Stimulated activated CD4-positive, alpha-beta T cell treated with anti-CD3 and anti-CD28 coated beads, TNF-alpha, amount 100 ng/mL, for 1 hour (primary cell): Measurements from ENCODE around the gene C17orf58.
"Not testable (repeated sequence)": the region's sequence is repeated elsewhere in the genome, so short reads cannot be mapped to it uniquely, and the experiment has no call there.

ENCODE experiments used
- DNase-seq, 3 donors: peaks; one replicate each; pipeline ENCODE4 v3.0.0-alpha.2; 2020; ENCODE audit warnings: low read depth in 3 of 3, low spot score in 1 of 3

Gene C17orf58

DNA sequence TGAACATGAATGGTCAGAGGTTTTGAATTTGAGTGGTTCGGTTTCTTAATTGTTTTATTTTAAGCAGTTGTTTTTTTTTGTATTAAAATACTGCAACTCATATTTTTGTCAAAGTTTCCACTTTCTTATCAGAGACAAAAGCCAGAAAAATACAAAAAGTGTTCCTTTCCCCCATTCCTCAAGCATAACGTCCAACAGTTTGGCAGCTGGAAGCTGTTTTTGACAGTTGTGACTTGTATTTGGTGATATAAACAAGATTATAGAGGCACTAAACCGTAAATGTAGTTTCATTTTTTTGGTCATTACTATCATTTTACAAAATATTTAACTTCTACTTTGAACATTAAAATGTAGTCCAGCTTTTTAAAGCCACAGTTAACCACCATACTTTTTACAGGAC lies 36.0 kb downstream of the C17orf58 start:
- not testable (repeated sequence) for DNase-seq

- DNase-seq = no peak
Measured at GRCh38 chr17:67959510-67959909, 36.8 kb downstream of the C17orf58 start.

GRCh38 chr17:67950945-67951344 lies 45.3 kb downstream of the C17orf58 start:
- no peak for DNase-seq

DNA sequence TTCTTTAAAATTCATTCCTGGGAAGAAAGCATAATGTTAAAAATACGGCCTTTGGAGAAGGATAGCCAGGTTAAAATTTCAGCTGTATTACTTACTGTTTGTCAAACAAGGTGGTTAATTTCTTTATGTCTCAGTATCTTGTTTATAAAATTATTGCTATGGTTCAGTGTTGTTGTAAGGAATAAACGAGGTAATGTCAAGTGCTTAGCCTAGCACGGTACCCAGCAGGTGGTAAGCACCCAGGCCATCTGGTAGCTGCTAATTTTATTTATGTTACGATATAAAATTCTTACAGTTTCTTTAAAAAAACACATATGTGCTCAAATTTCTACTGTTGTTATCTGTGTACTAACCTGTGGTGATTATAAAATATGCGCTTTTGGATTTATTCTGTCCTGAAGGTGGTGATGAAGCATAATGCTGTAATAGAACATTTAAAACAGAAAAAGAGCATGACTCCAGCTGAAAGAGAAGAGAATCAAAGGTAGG lies 48.9 kb downstream of the C17orf58 start:
- DNase-seq = no peak

DNA sequence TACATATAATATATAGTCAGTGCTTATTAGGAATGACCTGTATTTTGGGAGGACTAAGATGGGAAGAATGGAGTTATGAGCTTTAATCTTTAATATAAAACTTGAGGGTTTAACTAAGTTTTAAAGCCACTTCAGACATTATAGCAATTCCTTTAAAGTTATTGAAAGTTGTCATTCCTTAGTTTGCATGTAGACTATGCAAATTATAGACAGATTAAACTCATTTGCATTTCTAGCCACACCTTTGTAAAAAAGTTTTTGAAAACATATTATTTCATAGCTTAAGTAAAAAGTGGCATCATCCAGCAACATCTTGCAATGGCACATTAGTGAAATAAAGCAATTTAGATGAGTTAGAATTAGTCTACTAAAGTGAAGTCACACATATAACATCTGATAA lies 49.8 kb downstream of the C17orf58 start:
- DNase-seq = no peak

DNA sequence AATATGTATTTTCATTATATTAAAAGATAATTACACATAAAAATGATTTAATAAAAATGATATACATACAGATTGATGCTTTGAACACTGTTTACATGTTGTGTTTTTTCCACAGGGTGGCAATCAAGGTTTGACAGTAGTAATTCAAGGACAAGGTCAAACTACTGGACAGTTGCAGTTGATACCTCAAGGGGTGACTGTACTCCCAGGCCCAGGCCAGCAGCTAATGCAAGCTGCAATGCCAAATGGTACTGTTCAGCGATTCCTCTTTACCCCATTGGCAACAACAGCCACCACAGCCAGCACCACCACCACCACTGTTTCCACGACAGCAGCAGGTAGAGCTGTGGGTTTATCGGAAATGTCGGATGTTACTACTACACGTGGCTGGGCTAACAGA lies 52.2 kb downstream of the C17orf58 start:
- no peak for DNase-seq

DNA sequence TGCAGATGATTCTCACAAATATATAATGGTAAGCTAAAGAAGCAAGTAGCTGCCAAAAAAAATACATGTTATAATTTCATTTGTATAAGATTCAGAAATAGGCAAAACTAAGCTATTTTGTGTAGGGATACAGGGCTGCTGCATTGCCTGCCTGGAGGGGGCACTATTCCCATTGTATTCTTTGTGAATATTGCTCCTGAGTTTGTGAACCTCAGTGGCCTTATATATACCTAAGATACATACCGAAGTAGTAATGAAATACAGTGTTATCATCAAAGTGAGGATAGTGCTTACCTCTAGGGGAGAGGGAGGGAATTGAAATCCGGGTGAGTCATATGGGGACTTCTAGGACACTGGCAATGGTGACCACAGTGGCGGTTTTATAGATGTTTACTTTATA lies 53.5 kb downstream of the C17orf58 start:
- DNase-seq = no peak
